HCT116 (cell line): ENCODE results near the gene IGSF9.

Experiments used
- EGR1 ChIP-seq: IDR thresholded peaks from 2 replicates; pipeline ENCODE4 v1.6.1; 2012; ENCODE audit warnings: low read depth
- ELF1 ChIP-seq: IDR thresholded peaks from 2 replicates; pipeline ENCODE4 v1.6.1; 2012; ENCODE audit warnings: low read depth, borderline replicate concordance
- POLR2A ChIP-seq: IDR thresholded peaks from 2 replicates; pipeline ENCODE4 v1.7.0; 2011; ENCODE audit warnings: borderline replicate concordance; ENCODE audit not compliant: insufficient read depth, insufficient read length; ENCODE audit errors: extremely low read depth
- RAD21 ChIP-seq: IDR thresholded peaks from 2 replicates; pipeline ENCODE4 v1.6.1; 2012; ENCODE audit warnings: low read depth, mild to moderate bottlenecking
- SP1 ChIP-seq: IDR thresholded peaks from 2 replicates; pipeline ENCODE4 v1.6.1; 2012; ENCODE audit warnings: low read depth
- SRF ChIP-seq: IDR thresholded peaks from 2 replicates; pipeline ENCODE4 v1.6.1; 2012; ENCODE audit warnings: low read depth
- TCF7L2 ChIP-seq: IDR thresholded peaks from 2 replicates; pipeline ENCODE4 v1.7.0; 2011; ENCODE audit warnings: borderline replicate concordance, inconsistent platforms; ENCODE audit not compliant: insufficient read depth, insufficient read length; ENCODE audit errors: extremely low read depth
- ZNF274 ChIP-seq: fragments of 200-500 bp; sonication (Bioruptor generic); IDR thresholded peaks from 2 replicates; pipeline ENCODE4 v1.6.1; 2014; ENCODE audit warnings: mild to moderate bottlenecking, low read depth, low read length, inconsistent platforms
- TF ChIP-seq, protein P1 (sequence below), 3 experiments: fragments of 200-600 bp in 1 of 3; sonication (generic) in 1 of 3; IDR thresholded peaks in 2 of 3; conservative IDR thresholded peaks in 1 of 3; 2 replicates each; pipeline ENCODE4 v1.5.1; 2012 to 2017; ENCODE audit warnings: low read depth in 2 of 3, low read length in 2 of 3, antibody characterized with exemption in 1 of 3, borderline replicate concordance in 1 of 3, control low read depth in 1 of 3, mild to moderate bottlenecking in 1 of 3, mixed read lengths in 1 of 3, mixed run types in 1 of 3, moderate library complexity in 1 of 3; ENCODE audit not compliant: insufficient read depth in 1 of 3
- TF ChIP-seq, protein P2 (sequence below): IDR thresholded peaks from 2 replicates; pipeline ENCODE4 v1.6.1; 2012
- TF ChIP-seq, protein P3 (sequence below): IDR thresholded peaks from 2 replicates; pipeline ENCODE4 v1.6.1; 2011; ENCODE audit warnings: mild to moderate bottlenecking, low read length, moderate library complexity; ENCODE audit not compliant: insufficient replicate concordance; ENCODE audit errors: extremely low read depth

DNA sequence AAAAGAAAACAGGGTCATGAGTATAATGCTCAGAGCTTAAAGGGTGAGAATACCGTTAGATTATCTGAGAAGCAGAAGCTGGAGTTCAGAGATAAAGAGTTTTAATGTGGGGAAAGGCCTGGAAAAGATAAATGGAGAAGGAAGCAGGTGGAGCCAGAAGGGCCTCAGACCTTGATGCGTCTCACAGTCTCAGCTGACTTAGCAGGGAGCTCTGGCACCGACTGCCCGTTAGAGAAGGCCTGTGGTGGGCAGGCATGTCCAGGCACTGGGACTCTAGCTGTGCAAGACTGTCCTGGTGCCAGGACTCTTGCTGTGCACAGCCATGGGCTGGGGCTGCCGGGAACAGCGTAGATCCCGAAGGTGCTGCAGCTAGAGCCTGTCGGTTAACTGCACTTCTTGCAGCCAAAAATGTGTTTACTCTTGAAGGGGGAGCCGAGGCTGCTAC, 12.4 kb upstream of the IGSF9 start:
- no peak for TF ChIP-seq POLR2A
- TF ChIP-seq RAD21 = no peak
- TF ChIP-seq ZNF274 = no peak
- TF ChIP-seq EGR1 = no peak
- TF ChIP-seq SP1 = no peak
- TF ChIP-seq, protein P1, sequence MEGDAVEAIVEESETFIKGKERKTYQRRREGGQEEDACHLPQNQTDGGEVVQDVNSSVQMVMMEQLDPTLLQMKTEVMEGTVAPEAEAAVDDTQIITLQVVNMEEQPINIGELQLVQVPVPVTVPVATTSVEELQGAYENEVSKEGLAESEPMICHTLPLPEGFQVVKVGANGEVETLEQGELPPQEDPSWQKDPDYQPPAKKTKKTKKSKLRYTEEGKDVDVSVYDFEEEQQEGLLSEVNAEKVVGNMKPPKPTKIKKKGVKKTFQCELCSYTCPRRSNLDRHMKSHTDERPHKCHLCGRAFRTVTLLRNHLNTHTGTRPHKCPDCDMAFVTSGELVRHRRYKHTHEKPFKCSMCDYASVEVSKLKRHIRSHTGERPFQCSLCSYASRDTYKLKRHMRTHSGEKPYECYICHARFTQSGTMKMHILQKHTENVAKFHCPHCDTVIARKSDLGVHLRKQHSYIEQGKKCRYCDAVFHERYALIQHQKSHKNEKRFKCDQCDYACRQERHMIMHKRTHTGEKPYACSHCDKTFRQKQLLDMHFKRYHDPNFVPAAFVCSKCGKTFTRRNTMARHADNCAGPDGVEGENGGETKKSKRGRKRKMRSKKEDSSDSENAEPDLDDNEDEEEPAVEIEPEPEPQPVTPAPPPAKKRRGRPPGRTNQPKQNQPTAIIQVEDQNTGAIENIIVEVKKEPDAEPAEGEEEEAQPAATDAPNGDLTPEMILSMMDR (IDR thresholded peaks at IDR 0.05 in 2 of 3, conservative IDR thresholded peaks at IDR 0.05 in 1 of 3; ENCODE audit: borderline replicate concordance in 1 of 3, insufficient read depth in 1 of 3, low read depth in 2 of 3, low read length in 2 of 3) = no peak
- no peak for TF ChIP-seq SRF
- TF ChIP-seq, protein P2, sequence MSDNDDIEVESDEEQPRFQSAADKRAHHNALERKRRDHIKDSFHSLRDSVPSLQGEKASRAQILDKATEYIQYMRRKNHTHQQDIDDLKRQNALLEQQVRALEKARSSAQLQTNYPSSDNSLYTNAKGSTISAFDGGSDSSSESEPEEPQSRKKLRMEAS = no peak
- TF ChIP-seq TCF7L2 = no peak
- no peak for TF ChIP-seq ELF1
- TF ChIP-seq, protein P3, sequence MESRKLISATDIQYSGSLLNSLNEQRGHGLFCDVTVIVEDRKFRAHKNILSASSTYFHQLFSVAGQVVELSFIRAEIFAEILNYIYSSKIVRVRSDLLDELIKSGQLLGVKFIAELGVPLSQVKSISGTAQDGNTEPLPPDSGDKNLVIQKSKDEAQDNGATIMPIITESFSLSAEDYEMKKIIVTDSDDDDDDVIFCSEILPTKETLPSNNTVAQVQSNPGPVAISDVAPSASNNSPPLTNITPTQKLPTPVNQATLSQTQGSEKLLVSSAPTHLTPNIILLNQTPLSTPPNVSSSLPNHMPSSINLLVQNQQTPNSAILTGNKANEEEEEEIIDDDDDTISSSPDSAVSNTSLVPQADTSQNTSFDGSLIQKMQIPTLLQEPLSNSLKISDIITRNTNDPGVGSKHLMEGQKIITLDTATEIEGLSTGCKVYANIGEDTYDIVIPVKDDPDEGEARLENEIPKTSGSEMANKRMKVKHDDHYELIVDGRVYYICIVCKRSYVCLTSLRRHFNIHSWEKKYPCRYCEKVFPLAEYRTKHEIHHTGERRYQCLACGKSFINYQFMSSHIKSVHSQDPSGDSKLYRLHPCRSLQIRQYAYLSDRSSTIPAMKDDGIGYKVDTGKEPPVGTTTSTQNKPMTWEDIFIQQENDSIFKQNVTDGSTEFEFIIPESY = no peak
